Activated B cell treated with CpG ODN at 0.5 μM for 24 hours (primary cell): ENCODE measurements around the gene BTG1. TPM values are rescaled to one million over a fixed set of nuclear protein-coding genes. Genes with fewer than 3 reads are reported as not detected.

Experiments
- ATAC-seq: fragments of 200-7000 bp; cut with Tn5 transposase; one replicate; pipeline ENCODE4 v1.10.0; 2021; ENCODE audit warnings: low read depth, mild to moderate bottlenecking, moderate library complexity
- CTCF ChIA-PET: fragments of 350-600 bp; sonication (Branson Sonifier 250); formaldehyde crosslinking; loops from one replicate; lab custom pipeline; 2021; ENCODE audit warnings: antibody characterized with exemption; lab: Charles Lee
- POLR2A ChIA-PET: fragments of 350-600 bp; sonication (Branson Sonifier 250); formaldehyde crosslinking; loops from one replicate; lab custom pipeline; 2021; ENCODE audit warnings: antibody characterized with exemption; lab: Charles Lee
- DNase-seq: peaks from one replicate; pipeline ENCODE4 v3.0.0; 2022
- H3K27ac Mint-ChIP-seq: one replicate; pipeline ENCODE4 v1.8.0; 2020; ENCODE audit warnings: mixed read lengths
- H3K27me3 Mint-ChIP-seq: one replicate; pipeline ENCODE4 v1.8.0; 2021; ENCODE audit warnings: mixed read lengths
- H3K36me3 Mint-ChIP-seq: one replicate; pipeline ENCODE4 v1.8.0; 2021; ENCODE audit warnings: low read depth, mixed read lengths
- H3K4me1 Mint-ChIP-seq: one replicate; pipeline ENCODE4 v1.8.0; 2021; ENCODE audit warnings: mixed read lengths
- H3K4me3 Mint-ChIP-seq: one replicate; pipeline ENCODE4 v1.8.0; 2020; ENCODE audit warnings: mild to moderate bottlenecking, mixed read lengths
- H3K9me3 Mint-ChIP-seq: one replicate; pipeline ENCODE4 v1.8.0; 2020; ENCODE audit warnings: mixed read lengths
- CTCF ChIP-seq: fragments of 200-600 bp; IDR thresholded peaks from one replicate; pipeline ENCODE4 v1.8.0; 2022; ENCODE audit warnings: antibody characterized with exemption, mild to moderate bottlenecking
- intact Hi-C: fragments of 100-400 bp; cut with micrococcal nuclease; formaldehyde crosslinking; loops from one replicate; pipeline ENCODE4 v1.15.1; 2024
- total RNA-seq: library from RNA; stranded (reverse); gene quantifications from 2 replicates; pipeline ENCODE4 v1.2.3, GENCODE V29; 2022

The BTG1 gene
- total RNA-seq, 1 donor from 2014 or later, result 429 TPM

DNA sequence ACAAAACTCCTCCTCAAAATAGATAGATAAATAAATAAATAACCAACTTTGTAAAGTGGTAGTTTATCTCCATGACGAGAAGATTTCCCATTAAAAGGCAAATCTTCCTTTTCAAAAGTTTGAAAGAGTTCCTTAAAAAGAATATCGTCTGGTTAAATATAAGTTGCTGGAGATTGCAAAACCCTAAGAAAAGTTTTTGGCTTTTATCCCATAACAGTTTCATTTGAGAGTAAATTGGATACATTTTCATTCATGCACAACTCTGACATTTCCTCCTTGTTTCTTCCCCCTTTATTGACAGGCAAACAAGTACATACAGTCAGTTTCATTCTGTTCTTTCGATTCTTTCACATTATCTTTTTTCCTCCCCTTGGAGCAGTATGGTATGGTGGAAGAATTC, 45.4 kb upstream of the BTG1 start:
- Mint-ChIP-seq H3K36me3 (no peaks in the 10 kb centered on the region), H3K4me3 (no peak overlapping the region), H3K9me3 (peaks cover under 1% of the 10 kb centered on the region), H3K4me1 (peaks cover 58% of the 10 kb centered on the region), H3K27ac (no peak overlapping the region), H3K27me3 (no peaks in the 10 kb centered on the region)
- intact Hi-C loops, result no loop called here
- ChIA-PET POLR2A (interaction anchor here (1.2 to 1.4 kb wide), 2 partner anchors 45 kb away, joined by 4 to 6 read pairs; partner anchors contain the start of gene BTG1), CTCF (no interaction called here)
- DNase-seq, result no peak
- TF ChIP-seq CTCF, result no peak
- ATAC-seq, result no peak

DNA sequence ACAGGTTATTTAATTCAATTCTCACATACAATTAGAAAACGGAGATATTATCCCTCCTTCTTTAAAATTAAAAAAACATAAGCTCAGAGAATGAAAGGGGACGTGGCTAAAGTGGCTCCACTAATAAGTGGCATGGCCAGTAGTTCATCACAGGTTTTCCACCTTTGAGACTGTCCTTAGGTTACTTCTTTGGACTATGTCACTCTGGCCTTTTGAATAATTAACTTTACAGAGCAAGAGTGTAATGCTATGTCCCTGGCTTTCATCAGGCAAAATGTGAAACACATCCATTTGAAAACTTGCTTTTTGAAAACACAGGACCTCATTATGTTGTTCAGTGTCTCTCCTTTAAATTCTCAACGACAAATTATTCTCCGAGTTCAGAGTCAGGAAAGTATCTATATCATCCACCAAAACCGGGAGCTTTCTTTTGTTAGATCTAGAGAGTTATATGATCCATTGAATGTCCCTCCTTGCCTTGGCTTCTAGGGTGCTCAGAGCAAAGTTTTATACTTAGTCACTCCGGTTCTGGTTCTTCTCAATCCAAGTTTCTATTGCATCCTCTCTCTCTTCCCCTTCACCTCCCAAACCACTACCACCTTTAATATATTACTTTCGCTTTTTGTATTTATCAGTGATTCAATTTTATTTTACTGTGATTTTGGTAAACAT, 43.0 kb upstream of the BTG1 start:
- DNase-seq (no peak), ATAC-seq (no peak)
- no peak for TF ChIP-seq CTCF
- CTCF ChIA-PET, result no interaction called here
- H3K36me3 Mint-ChIP-seq, result peaks cover 3% of the 10 kb centered on the region
- no peak overlapping the region for H3K27ac Mint-ChIP-seq
- H3K9me3 Mint-ChIP-seq, result peaks cover 3% of the 10 kb centered on the region
- intact Hi-C loops, result loop anchor here (5.0 kb wide), 2 partner anchors 34 to 41 kb away; partner anchors contain the start of gene BTG1
- POLR2A ChIA-PET, result interaction anchor here (5.7 kb wide), 1 partner anchor 42 kb away, joined by 98 read pairs; the partner anchor contains the start of gene BTG1
- peaks cover 76% of the 10 kb centered on the region for H3K4me1 Mint-ChIP-seq
- H3K4me3 Mint-ChIP-seq, result no peak overlapping the region
- no peaks in the 10 kb centered on the region for H3K27me3 Mint-ChIP-seq

- no peak for DNase-seq
- POLR2A ChIA-PET, result interaction anchor here (0.7 to 5.7 kb wide), 9 partner anchors 13 to 384 kb away, joined by 3 to 98 read pairs (median 6); partner anchors contain the start of gene BTG1
- Mint-ChIP-seq H3K4me1 (peaks cover 62% of the 10 kb centered on the region), H3K27me3 (no peaks in the 10 kb centered on the region), H3K27ac (peak overlapping the region; percentile 95), H3K36me3 (peaks cover 3% of the 10 kb centered on the region), H3K4me3 (peak overlapping the region; percentile 76), H3K9me3 (peaks cover 7% of the 10 kb centered on the region)
- ATAC-seq, result peak; percentile 69
- intact Hi-C loops, result loop anchor here (1.0 to 5.0 kb wide), 7 partner anchors 14 to 259 kb away; partner anchors contain the start of gene BTG1
- CTCF ChIA-PET, result interaction anchor here (1.1 kb wide), 1 partner anchor 15 kb away, joined by 3 read pairs; no protein-coding TSS in a partner anchor
- TF ChIP-seq CTCF, result no peak
Measured at GRCh38 chr12:92186038-92186470, 40.4 kb upstream of the BTG1 start.

- peaks cover 57% of the 10 kb centered on the region for H3K4me1 Mint-ChIP-seq
- ATAC-seq, result peak; percentile 54
Measured at GRCh38 chr12:92185052-92185451, 39.4 kb upstream of the BTG1 start.

More at GRCh38 chr12:92185052-92185451, 39.4 kb upstream of the BTG1 start:
- Mint-ChIP-seq H3K36me3 (peaks cover 3% of the 10 kb centered on the region), H3K4me3 (peak overlapping the region; percentile 76), H3K9me3 (peaks cover 7% of the 10 kb centered on the region), H3K27ac (peak overlapping the region; percentile 95), H3K27me3 (no peaks in the 10 kb centered on the region)
- intact Hi-C loops, result loop anchor here (5.0 kb wide), 2 partner anchors 37 to 38 kb away; partner anchors contain the start of gene BTG1
- CTCF ChIA-PET, result no interaction called here
- no peak for TF ChIP-seq CTCF
- POLR2A ChIA-PET, result interaction anchor here (0.7 to 5.7 kb wide), 5 partner anchors 12 to 260 kb away, joined by 3 to 98 read pairs (median 10); partner anchors contain the start of gene BTG1
- DNase-seq, result no peak
